Measurements from ENCODE around the gene GLE1. TPM values are rescaled to one million over a fixed set of nuclear protein-coding genes. Genes with fewer than 3 reads are reported as not detected.

The GLE1 gene
- total RNA-seq, 1 donor from 2014 or later = 28.0 TPM

DNA sequence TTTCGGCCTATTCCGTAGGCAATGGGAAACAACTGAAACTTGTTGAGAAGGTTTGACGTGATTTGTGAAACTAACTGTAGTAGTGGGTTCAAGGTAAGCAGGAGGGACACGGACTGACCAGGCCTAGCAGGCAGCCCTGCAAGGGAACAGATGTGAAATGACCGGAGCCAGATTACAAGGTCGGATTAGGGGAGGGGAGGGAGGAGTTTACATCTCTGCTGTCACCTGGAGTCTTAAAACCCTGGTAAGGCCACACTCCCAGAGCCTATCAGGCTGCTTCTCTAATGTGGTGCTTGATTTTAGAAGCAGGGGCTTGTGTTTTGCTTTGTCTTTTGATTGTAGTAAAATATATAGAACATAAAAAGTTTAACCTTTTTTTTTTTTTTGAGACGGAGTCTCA lies 44.4 kb downstream of the GLE1 start:
- Mint-ChIP-seq H3K36me3 (ENCODE audit: low read depth) (no peaks in the 10 kb centered on the region), H3K4me1 (peaks cover 17% of the 10 kb centered on the region), H3K9me3 (no peaks in the 10 kb centered on the region), H3K27ac (ENCODE audit: unreplicated experiment) (no peak overlapping the region), H3K4me3 (peak overlapping the region; percentile 43), H3K27me3 (ENCODE audit: low read depth) (no peaks in the 10 kb centered on the region)
- TF ChIP-seq, protein P1, sequence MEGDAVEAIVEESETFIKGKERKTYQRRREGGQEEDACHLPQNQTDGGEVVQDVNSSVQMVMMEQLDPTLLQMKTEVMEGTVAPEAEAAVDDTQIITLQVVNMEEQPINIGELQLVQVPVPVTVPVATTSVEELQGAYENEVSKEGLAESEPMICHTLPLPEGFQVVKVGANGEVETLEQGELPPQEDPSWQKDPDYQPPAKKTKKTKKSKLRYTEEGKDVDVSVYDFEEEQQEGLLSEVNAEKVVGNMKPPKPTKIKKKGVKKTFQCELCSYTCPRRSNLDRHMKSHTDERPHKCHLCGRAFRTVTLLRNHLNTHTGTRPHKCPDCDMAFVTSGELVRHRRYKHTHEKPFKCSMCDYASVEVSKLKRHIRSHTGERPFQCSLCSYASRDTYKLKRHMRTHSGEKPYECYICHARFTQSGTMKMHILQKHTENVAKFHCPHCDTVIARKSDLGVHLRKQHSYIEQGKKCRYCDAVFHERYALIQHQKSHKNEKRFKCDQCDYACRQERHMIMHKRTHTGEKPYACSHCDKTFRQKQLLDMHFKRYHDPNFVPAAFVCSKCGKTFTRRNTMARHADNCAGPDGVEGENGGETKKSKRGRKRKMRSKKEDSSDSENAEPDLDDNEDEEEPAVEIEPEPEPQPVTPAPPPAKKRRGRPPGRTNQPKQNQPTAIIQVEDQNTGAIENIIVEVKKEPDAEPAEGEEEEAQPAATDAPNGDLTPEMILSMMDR (conservative IDR thresholded peaks at IDR 0.05) = no peak
- DNase-seq (ENCODE audit: low read depth, low spot score) = no peak

DNA sequence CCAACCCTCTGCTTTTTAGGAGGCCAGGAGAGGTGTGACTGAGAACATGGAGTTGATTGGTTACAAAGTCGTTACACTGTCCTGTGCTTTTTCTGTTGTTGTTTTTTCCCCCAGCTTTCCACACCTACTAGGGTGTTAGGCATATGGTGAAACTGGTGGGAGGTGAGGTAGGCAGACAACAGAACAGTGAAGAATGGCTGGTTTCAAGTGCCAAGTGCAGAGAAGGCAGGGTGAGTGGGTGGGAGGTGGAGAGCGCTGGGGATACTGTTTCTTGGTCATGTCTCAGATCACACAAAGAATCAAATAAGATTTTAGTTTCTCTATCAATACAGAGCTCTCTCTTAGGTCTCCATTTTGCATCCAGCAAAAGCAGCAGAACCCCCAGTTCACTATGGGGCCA lies 45.7 kb downstream of the GLE1 start:
- Mint-ChIP-seq H3K9me3 (no peaks in the 10 kb centered on the region), H3K27ac (ENCODE audit: unreplicated experiment) (no peak overlapping the region), H3K4me1 (peaks cover 17% of the 10 kb centered on the region), H3K27me3 (ENCODE audit: low read depth) (no peaks in the 10 kb centered on the region), H3K4me3 (peak overlapping the region; percentile 95), H3K36me3 (ENCODE audit: low read depth) (no peaks in the 10 kb centered on the region)
- no peak for DNase-seq (ENCODE audit: low read depth, low spot score)
- TF ChIP-seq, protein P1 (conservative IDR thresholded peaks at IDR 0.05) = no peak

DNA sequence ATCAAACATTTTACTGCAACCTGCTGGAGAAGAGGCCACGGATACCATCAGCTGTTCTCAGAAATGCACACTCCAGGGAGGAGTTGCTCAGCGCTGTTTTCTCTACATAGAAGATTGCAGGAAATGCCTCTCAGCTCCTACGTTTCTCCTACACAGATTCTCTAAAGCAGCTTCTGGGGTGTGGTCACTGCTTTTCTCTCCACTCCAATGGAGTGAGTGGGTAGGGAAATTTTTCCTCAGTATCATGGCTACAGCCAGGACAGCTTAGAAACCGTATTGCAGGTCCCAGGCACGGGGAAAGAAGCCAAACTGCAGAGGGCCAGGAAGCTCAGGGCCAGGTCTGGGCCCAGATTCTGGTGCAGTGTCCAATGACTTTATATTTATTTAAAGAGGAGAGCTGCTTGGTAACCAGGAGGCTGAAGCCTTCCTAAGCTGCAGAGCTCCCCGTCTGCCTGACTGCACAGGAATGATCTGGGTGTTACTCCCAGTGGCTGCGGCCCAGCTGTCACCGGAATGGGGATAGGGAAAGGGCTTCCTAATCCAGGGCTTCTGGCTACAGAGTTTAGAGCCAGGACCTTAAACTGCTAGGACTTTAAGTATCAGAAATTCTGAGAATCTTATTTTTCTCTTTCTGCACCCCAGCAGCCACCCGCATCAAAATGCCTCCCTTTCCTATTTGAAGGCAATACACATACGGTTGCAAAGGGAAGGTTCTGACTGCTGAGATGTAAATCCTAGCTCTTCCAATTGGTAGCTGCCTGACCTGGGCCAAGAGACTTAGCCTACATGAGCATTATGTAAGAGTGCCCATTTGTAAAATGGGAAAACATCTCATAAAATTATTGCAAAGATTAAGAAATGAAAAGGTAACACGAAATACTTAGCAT lies 46.5 kb downstream of the GLE1 start:
- Mint-ChIP-seq H3K9me3 (no peaks in the 10 kb centered on the region), H3K4me3 (peak overlapping the region; percentile 95), H3K4me1 (peaks cover 17% of the 10 kb centered on the region), H3K27ac (ENCODE audit: unreplicated experiment) (no peak overlapping the region), H3K36me3 (ENCODE audit: low read depth) (no peaks in the 10 kb centered on the region), H3K27me3 (ENCODE audit: low read depth) (no peaks in the 10 kb centered on the region)
- TF ChIP-seq, protein P1 (conservative IDR thresholded peaks at IDR 0.05) = no peak
- DNase-seq (ENCODE audit: low read depth, low spot score) = no peak

DNA sequence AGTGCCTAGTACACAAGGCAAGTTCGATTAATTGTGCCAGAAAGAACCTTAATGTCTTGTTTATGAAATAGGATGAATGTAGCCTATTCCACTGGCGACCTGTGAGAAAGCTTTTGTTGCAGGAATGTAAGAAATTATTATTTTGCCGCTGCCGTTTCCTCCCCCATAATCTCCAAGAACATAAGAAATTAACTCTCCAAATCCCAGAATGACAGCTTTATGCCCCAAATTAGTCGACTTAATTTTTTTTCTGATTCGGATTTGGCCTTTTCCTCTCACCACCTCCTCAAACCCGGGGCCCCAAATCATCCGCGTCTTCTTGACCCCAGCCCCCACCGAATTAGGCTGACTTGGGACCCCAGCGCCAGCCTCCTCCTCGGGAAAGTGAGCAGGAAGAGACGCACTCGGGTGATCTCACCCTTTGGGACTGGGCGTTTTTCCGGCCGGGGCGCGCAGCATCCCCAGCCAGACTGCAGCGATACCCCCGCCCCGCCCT lies 47.2 kb downstream of the GLE1 start:
- TF ChIP-seq, protein P1 (conservative IDR thresholded peaks at IDR 0.05) = no peak
- peak overlapping the region; percentile 95 for H3K4me3 Mint-ChIP-seq
- no peaks in the 10 kb centered on the region for H3K27me3 Mint-ChIP-seq (ENCODE audit: low read depth)
- H3K27ac Mint-ChIP-seq (ENCODE audit: unreplicated experiment) = peak overlapping the region; percentile 98
- no peak for DNase-seq (ENCODE audit: low read depth, low spot score)
- peaks cover 18% of the 10 kb centered on the region for H3K4me1 Mint-ChIP-seq
- H3K9me3 Mint-ChIP-seq = no peaks in the 10 kb centered on the region
- no peaks in the 10 kb centered on the region for H3K36me3 Mint-ChIP-seq (ENCODE audit: low read depth)

DNA sequence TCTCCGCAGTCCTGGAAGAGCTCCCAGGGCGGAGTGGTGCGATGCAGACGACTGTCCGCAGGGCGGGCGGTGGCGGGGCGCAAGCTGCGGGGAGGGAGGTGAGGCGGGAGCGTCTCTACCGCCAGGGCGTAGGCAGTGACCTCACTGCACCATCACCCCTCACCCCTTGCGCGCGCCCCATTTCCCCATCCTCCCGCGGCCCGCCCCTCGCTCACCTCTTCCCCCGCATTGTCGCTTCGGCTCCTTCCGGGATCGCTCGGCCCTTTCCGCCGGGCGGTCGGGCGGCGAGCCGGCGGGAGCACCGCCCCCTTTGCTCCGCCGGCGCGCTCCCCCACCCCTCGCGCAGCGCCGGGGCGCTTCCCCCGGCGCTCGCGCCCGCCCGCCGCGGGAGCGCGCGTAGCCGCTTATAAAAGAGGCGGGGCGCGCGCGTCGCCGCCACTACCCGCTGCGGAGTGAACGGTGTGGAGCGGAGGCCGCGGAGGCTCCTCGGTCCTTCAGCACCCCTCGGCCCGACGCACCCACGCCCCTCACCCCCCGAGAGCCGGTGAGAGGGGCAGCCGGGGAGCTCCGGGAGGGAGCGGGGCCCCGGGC lies 47.7 kb downstream of the GLE1 start, which contains the start of gene SPTAN1:
SPTAN1 (plus strand) TSS at position 435 of the 591 bp plus-strand sequence. CDS start 14,154 bp downstream, outside the sequence.
- H3K4me1 Mint-ChIP-seq = peaks cover 24% of the 10 kb centered on the region
- no peaks in the 10 kb centered on the region for H3K27me3 Mint-ChIP-seq (ENCODE audit: low read depth)
- TF ChIP-seq, protein P1 (conservative IDR thresholded peaks at IDR 0.05) = peak; percentile 37
- peak; percentile 83 for DNase-seq (ENCODE audit: low read depth, low spot score)
- H3K4me3 Mint-ChIP-seq = peak within 1 kb of the TSS; percentile 95
- no peaks in the 10 kb centered on the region for H3K9me3 Mint-ChIP-seq
- H3K36me3 Mint-ChIP-seq (ENCODE audit: low read depth) = no peaks in the 10 kb centered on the region
- peak within 1 kb of the TSS; percentile 98 for H3K27ac Mint-ChIP-seq (ENCODE audit: unreplicated experiment)
